GM21619 (cell line): ENCODE results near the gene ATP5MC2.
"Not testable (repeated sequence)": the region's sequence is repeated elsewhere in the genome, so short reads cannot be mapped to it uniquely, and the experiment has no call there.

Source experiments
- ATAC-seq: cut with Tn5 transposase; IDR thresholded peaks from one replicate; pipeline ENCODE4 v1.9.1; 2021; ENCODE audit not compliant: unreplicated experiment

The ATP5MC2 gene

DNA sequence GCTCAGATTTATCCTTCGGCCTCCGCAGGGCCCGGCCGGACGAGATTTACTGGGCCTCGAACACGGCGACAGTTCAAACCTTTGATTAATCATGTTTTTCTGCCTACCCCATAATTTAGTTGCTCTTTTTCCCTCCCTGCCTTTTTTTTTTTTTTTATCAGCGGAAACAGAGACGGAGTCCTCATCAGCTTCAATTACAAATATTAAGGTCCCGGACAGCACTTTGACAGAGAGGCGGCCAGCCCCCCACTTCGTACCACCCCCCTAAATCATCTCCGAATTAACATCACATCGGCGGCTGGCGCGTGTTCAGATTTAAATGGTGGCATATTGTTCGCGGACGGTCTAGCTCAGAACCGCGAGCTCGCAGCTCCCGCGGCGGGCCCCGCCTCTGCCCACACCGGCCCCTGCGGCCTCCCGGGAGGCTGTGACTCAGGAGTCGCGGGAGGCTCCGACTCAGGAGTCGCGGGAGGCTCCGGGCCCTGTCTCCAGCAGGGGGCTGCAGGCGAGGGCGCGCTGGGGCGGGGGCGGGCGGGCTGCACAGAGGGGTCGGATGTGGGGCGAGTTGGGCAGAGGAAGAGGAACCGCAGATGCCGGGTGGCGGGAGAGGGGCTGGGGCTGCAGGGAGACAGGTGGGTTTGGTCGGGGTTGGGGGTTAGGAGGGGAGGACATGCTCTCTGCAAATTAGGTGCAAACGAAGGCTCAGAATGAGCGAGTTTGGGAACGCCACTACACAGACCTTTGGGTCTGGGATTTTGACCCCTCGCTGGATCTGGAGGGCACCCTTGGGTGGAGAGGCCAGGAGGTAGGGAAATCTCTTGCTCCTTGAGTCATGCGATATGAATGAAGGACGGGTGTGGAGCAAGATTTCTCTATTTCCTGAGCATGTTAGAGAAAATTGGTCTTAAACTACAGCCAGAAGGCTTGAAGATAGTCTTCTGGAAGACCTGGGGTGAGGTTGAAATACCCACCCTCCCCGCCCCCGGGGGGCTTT, 19.6 kb upstream of the ATP5MC2 start:
- no peak for ATAC-seq

DNA sequence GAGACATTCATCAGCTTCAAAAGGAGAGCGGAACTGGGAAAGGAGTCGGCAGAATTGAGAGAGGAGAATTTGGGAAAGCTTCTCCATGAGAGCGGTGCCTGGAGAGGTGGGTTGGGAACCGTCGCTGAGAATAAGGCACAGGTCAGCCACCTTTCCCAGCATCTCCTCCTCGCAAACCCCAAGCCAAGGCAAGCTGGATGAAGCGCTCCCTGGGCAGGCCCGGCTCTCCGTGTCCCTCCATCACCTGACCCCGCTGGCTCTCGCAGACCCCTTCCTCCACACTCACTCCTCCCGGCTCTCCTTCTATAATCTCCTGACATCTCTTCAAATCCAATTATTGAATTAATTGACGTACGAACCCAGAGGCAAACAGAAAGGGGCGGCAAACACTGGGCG, 18.9 kb upstream of the ATP5MC2 start:
- no peak for ATAC-seq

DNA sequence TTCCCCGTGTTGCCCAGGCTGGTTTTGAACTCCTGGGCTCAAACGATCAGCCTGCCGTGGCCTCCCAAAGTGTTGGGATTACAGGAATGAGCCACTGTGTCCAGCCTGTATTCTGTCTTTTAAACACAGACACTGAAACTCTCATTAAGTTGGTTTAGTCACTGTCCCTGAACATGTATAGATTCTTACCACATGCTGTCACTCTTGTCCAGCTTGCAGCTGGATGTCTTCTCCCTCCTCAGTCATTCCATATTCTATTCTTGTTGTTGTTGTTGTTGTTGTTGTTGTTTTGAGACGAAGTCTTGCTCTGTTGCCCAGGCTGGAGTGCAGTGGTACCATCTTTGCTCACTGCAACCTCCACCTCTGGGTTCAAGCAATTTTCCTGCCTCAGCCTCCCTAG, 12.3 kb upstream of the ATP5MC2 start:
- ATAC-seq, result no peak

DNA sequence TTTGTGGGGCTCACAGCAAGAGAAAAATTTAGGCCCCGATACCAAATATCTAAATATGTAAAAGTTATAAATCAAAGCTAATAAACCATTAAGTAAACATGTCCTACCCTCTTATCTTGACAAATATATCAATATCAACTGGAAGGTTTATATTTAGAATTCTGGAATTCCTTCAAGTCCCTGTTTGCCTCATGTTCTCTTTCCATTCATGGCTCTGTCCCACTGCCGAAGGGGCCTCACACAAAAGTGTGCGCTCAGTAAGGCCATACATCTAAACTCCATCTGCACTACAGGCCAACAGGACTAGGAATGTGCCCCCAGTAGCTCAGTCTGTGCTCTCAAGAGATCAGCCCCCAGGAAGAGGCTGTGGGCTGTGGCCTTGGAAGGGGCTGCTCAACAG, 10.6 kb upstream of the ATP5MC2 start:
- no peak for ATAC-seq

DNA sequence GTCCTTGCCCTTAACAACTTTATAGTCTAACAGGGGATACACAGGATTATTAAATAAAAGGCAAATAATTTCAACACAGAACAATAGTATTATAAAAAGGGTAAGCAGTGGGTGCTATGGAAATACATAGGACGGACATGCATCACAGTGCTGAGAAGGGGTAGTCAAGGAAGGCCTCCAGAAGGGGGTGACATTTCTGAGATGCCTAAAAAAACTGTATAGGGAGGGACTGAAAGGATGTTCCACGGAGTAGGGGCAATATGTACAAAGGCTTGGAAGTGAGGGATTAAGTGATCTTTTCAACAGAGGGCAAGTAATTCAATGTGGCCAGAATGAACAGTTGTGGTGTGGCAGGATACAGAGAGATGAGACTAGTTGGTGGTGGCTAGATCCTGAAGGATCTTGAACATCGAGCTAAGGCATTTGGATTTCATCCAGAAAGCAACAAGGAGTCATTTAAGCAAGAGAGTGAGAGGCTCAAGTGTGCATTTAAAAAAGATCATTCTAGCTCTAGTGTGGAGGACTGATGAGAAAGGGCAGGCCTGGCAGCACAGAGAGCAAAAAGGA, 8.9 kb upstream of the ATP5MC2 start:
- no peak for ATAC-seq

DNA sequence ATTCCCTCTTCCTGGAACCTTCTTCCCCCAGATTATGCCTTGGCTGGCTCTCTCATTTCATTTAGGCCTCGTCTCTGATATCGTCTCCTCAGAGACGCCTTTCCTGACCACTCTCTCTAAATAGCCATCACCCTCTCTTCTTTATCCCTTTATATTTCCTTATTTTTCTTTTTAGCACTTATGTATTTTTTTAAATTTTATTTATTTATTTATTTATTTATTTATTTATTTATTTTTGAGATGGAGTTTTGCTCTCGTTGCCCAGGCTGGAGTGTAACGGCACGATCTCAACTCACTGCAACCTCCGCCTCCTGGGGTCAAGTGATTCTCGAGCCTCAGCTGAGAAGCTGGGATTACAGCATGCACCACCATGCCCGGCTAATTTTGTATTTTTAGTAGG, 8.1 kb upstream of the ATP5MC2 start:
- ATAC-seq, result no peak

DNA sequence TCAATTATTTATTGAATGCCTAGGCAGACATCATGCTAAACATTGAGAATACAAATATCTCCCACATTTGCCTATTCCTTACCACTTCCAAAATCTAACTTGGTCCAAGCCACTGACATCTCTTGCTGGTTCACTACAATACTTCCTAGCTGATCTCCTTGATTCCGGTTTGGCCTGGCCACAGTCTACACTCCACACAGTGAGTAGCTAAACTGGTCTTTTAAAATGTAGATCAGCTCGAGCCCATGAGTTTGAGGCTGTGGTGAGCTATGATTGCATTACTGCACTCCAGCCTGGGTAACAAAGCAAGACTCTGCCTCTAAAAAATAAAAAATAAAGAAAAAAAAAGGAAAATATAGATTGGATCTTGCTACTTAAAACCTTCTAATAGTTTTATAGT, 7.6 kb upstream of the ATP5MC2 start:
- ATAC-seq, result no peak

DNA sequence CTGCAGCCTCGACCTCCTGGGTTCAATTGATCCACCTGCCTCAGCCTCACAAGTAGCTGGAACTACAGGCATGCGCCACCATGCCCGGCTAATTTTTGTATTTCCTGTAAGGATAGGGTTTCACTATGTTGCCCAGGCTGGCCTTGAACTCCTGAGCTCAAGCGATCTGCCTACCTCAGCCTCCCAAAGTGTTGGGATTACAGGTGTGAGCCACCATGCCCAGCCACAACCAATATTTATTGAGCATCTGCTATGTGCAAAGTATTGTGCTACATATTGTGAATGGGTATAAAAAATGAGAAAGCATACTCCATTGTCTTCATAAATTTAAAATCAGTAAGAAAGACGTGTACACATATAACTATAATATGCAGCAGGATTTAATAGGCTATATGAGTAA, 4.2 kb upstream of the ATP5MC2 start:
- not testable (repeated sequence) for ATAC-seq

DNA sequence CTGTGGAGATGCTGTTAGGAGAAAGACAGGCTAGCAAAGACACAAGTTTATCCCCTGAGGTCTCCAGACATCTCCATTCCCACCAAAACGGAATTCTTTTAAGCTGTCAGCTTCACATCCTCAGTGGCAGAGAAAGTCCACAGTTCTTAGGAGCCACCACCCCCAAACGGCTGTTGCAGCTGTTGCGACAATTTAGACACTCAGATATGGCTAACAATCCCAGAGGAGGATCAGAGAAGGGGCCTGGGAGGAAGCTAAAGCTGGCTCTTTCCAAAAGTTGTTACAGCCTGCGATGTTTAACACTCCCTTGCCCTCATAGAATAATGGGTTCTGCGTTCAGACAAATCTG, 1.9 kb upstream of the ATP5MC2 start:
- ATAC-seq, result no peak

DNA sequence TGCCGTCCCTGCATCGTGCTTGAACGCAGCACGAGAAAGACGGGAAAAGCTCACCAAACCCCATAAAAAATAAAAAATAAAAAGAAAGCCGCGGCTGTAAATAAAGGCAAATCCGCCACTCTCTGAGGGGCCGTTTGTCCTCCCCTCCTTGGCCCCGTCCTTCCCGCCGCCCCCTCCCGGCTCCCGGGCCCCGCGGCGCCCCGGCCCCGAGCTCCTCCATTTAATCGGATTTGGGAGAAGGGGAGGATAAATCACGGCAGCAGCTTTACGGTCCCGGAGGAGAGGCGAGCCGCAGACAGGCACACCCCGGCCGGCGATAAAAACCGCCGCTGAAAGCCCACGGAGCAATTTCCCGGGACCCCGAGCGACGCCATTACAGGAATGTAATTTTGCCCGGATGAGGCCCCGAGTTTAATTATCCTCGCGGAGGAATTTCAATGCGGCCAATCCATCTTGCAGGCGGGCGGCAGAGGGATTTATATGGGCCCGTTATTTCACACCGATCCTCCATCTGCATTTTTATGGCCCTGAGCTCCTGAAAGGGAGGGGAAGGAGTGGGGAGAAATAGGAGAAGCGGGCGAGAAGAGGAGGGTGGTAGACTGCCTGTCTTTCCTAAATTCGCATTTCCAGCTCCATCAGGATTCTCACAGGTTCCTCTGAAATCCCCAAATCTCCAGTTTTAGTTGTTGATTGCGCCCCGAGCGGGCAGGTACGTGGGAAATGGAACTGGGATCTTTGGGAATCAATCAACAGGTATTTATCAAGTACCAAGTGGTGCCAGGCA, 1.3 kb upstream of the ATP5MC2 start:
- no peak for ATAC-seq

DNA sequence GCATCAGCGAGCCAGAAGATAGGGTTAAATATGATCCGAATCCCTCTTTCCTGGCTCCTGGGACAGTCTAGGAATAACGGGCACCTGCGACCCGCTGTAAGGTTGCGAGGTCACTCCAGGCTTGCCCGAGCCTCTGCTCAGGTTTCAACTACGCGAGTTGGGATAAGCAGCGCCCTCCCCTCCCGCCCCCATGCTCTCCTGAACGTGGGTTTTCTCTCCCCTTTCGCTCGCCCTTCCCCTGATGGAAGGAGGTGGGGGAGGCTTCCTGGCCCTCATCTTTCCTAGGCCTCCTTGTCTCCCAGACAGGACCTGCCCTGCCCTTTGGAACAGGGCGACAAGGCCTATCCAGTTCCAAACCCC, 753 bp upstream of the ATP5MC2 start:
- no peak for ATAC-seq

DNA sequence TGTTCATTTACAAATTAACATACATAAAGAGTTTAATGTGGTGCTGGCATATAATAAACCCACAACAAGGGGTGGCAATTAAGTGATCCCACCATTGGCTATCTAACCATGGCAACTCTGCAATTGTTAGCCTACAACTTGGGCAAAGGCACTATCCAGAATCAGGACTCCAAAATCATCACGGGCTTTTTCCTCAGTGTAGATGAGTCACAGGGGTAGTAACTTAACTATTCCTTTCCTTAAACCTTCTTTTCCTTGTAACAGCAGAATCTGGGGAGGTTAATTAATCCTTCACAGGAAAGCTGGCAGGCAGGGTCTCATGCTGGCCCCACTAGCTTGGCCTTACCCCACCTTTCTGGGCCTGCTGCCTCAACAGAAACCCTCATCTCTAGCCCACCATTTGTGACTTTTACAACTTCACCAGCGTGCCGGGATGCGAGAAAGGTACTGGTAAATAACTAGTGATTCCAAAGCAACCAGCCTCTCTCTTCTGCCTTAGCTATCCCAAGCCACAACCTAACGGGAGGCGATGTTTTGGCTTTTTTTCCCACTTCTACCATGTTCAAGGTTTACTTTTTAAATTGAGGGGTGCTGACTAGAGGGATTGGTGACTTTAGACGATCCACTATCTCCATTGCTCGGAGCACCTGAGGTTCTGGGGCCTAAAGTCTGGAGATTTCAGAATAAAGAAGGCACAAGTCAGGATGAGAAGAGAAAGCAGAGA, 744 bp downstream of the ATP5MC2 start:
- no peak for ATAC-seq

DNA sequence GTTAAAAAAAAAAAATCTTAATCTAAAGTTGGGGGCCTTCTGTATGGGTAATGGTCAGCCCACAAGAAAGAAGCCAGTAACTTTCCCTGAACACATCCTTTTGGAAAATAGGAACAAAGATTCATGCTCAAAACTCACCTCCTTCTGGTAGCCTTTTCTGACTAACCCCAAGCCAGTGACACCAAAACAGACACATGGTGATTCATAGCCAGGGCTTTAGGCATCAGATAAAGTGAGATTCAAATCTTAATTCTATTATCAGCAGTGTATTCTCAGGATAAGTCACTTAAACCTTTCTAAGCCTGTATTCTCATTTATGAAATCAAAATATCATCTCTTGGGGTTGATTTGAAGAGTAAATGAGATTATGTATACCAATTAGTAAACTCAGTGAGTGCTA, 4.9 kb downstream of the ATP5MC2 start:
- no peak for ATAC-seq

DNA sequence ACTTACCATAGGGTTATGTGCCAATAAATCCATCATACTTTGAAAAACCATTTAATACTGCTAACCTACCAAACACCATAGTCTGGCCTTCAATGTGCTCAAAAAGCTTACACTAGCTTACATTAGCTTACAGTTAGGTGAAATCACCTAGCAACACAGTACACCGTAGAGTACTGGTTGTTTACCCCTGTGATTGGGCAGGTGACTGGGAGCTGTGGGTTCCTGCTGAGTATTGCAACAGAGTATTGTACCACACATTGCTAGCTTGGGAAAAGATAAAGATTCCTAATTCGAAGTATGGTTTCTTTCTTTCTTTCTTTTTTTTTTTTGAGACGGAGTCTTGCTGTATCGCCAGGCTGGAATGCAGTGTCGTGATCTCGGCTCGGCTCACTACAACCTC, 5.6 kb downstream of the ATP5MC2 start:
- no peak for ATAC-seq

DNA sequence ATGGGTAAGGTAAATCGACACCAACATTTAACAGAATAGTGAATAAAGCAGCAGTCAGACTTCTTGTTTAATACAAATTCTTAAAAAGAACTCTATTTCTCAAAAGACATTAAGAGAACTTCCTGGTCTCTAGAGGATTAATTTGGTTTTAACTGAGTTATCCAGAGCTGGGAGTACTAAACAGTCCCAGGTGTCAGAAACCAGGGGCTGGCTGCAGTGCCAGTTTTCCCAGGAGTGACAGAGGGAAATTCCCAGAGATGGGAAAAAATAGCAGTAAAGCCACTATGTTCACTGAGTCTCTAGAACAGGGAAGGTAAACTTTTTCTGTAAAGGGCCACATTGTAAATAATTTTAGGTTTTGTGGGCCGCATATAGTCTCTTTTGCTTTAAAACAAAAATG, 8.8 kb downstream of the ATP5MC2 start:
- ATAC-seq, result no peak

DNA sequence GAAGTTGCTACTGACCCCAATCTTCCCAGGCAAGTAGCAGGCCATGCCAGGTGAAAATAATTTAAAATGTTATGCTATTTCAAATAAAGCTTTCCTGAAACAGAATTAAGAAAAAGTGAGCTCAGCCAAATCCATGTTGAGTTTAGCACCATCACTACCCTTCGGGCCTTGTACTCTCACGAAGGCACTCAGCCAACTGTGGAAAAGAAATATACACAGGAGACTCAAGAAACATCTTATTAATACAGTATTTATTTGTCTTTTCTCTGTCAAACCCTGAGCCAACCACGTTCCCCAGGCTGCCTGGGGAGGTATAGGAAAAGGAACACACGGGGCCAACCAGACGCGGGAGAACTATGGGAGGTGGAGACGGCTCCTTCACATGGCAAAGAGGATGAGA, 10.9 kb downstream of the ATP5MC2 start:
- no peak for ATAC-seq

DNA sequence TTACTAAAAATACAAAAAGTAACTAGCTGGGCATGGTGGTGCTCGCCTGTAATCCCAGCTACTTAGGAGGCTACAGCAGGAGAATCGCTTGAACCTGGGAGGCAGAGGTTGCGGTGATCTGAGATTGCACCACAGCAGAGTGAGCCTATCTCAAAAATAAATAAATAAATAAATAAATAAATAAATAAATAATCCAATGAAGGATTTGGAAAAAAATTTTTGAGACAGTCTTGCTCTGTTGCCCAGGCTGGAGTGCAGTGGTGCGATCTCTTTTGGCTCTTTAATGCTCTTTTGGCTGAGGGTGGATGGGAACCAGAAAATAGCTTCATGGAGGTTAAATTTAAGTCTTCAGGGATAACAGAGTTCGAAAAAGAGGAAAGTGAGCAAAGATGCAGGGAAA, 11.7 kb downstream of the ATP5MC2 start:
- ATAC-seq, result no peak

DNA sequence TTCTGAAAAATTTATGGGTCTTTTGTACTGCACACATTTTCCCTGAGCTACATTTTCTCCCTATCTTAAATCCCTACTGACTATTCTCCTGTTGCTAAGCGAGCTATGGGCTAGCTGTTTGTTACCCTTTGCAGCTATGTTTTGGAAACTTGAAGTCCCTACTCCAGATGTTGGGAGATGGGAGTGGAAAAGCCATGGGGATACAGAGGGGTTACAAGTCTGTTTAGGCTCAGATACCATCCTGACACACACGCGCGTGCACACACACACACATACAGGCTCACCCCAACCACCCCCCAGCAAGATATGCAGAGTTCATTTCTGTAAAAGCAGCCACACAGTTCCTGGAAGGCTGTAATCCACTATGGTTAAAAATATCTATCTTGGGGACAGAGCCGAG, 15.8 kb downstream of the ATP5MC2 start:
- ATAC-seq, result no peak

DNA sequence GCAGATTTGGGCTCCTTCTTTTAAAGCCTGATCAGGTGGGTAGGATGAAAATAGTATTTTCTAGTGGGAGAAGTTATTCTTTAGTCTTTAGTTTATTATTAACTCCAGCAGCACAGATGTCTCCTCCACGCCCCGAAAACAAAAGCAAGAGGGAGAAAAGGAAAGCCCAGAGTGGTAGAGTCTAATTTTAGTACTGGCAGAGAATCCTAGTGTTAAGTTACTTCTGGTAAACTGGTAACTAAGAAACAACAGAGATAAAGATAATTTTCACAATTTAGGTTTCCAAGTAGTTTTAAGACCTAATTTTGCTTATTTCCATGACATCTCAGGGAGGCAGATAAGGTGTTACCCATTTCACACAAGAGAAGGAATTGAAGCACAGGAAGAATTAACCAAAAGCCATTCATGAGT, 16.3 kb downstream of the ATP5MC2 start:
- ATAC-seq, result no peak

DNA sequence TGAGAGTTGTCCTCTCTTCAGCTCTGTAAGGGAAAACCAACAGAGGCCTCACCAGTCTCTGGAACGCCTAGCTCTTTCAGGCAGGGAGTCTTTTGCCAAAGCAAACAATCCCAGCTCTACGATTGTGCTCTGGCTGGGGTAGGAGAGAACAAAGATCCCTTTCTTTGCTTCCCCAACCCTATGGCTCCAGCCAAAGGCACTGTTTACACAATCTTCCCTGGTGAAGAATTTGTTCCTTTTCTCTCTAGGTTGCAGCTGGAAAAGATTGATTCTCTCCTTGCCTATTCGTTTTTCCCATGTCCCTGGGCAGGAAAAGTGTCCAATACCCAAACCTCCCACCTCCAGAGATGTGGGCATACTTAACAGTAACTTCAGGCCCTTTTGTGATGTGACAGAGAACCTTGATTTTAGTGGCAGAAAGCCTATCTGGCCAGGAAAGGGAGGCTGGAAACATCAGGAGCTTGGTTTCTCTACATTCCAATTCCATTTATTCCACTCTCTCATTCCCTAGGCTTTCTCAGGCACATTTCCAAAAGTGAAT, 16.8 kb downstream of the ATP5MC2 start:
- no peak for ATAC-seq

DNA sequence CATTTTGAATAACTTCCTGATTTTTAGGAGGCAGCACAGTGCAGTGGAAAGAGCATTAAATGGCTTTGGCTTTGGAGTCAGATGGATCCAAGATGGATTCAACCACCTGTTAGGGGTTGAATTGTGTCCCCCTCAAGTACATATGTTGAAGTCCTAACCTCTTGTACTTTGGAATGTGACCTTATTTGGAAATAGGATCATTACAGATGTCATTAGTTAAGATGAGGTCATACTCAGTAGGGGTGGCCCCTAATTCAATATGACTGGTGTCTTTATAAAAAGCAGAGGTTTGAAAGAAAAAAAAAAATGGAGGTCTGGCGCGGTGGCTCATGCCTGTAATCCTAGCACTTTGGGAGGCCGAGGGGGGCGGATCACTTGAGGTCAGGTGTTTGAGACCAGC, 18.8 kb downstream of the ATP5MC2 start:
- no peak for ATAC-seq
